ENCODE results near the gene TENM3.

TENM3 gene

DNA sequence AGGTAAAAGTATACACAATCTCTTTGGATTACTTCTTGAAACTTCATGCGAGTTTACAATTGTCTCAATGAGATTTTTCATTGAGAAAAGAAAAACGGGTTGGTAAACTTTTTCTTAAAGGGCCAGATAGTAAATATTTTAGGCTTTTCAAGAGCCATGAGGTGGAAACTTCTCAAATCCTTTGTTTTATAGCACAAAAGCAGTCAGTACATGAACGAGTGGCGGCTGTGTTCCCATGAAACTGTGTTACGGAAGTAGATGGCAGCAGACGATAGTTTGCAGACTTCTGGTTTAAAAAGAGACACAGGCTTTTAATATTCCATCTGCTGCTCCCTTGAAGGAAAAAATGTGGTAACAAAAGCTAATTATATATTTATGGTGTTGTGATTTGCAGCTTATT is 332.0 kb downstream of the TENM3 start:
- in situ Hi-C loops (cut with MboI; ENCODE audit: low sequenced_read_pairs) = no loop called here
- Histone ChIP-seq H3K36me3 (replicated peaks) (no peaks in the 10 kb centered on the region), H3K4me1 (peaks cover 46% of the 10 kb centered on the region), H3K27me3 (ENCODE audit: low read depth) (no peaks in the 10 kb centered on the region), H3K9me3 (no peaks in the 10 kb centered on the region), H3K4me3 (no peak overlapping the region)
- peak; percentile 51 to 52 for DNase-seq (ENCODE audit: low spot score in 2 of 2)

DNA sequence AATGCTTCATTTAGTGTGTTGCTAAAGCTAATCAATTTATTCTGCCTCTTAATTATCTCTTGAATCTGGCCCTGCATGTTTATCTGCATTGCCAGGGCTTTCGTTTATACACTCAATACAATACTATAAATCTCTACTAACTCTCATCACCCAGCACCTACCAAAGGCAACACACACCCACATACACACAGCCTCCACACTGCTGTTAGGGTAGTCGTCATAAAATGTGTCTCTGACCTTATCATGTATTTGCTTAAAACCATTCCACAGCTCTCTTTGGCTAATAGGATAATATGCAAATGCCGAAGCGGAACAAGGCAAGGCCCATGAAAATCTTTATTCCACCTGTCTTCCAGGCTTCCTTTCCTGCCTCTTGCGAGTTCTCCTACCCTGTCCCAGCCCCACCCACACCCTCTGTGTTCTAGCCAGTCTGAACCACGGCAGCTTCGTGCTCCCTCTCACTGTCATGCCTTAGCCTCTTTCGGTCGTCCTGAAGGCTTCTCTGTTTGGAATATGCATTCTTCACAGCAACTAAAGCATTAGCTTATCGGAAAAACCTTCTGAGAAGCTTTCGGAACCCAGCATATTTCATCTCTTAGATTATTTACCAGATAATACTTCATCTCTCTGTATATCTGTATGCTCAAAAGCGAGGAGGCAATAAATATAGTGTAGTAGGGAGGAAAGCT is 333.5 kb downstream of the TENM3 start:
- H3K9me3 ChIP-seq = no peaks in the 10 kb centered on the region
- DNase-seq (ENCODE audit: low spot score in 2 of 2) = peak in 1 of 2 experiments; percentile 53
- peaks cover 48% of the 10 kb centered on the region for H3K4me1 ChIP-seq
- H3K27me3 ChIP-seq (ENCODE audit: low read depth) = no peaks in the 10 kb centered on the region
- no peaks in the 10 kb centered on the region for H3K36me3 ChIP-seq (replicated peaks)
- no peak overlapping the region for H3K4me3 ChIP-seq
- in situ Hi-C loops (cut with MboI; ENCODE audit: low sequenced_read_pairs) = no loop called here

DNA sequence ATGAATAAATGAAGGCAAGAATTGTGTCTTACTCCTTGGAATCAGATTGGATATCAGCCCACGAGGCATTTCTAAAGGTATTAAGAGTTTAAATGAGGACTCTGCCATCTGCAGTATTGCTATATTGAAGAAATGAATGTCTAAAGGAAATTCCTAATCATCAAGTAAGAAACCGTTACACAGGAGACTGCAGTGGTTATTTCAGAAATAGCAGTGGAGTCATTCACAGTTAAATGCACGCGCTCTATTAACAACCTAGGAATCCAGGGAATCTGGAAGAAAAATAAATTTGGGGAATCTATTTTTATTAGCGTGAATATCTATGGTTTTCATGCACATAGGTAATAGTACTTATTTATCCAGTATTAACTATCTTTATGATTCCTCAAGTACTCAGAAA is 334.2 kb downstream of the TENM3 start:
- H3K27me3 ChIP-seq (ENCODE audit: low read depth) = no peaks in the 10 kb centered on the region
- in situ Hi-C loops (cut with MboI; ENCODE audit: low sequenced_read_pairs) = no loop called here
- DNase-seq (ENCODE audit: low spot score in 2 of 2) = no peak
- no peaks in the 10 kb centered on the region for H3K36me3 ChIP-seq (replicated peaks)
- no peak overlapping the region for H3K4me3 ChIP-seq
- H3K4me1 ChIP-seq = peaks cover 48% of the 10 kb centered on the region
- H3K9me3 ChIP-seq = no peaks in the 10 kb centered on the region

DNA sequence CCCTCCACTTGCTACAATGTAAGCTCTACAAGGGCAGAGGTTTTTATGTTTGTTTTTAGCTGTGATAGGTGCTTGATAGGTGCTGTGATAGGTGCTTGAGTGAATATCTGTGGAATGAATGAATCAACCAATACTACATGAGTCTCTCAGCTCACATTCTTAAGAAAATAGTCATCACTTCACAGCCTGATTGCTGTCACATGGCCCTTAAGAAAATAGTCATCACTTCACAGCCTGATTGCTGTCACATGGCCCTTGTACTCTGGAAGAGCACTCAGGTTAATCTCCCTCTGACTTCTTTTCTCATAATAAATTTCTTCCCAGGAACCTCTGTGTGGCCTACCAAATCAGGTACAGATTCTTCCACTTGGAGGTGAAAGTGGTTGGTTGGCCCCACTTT is 335.2 kb downstream of the TENM3 start:
- Histone ChIP-seq H3K4me1 (peaks cover 47% of the 10 kb centered on the region), H3K9me3 (no peaks in the 10 kb centered on the region), H3K4me3 (no peak overlapping the region), H3K36me3 (replicated peaks) (no peaks in the 10 kb centered on the region), H3K27me3 (ENCODE audit: low read depth) (no peaks in the 10 kb centered on the region)
- in situ Hi-C loops (cut with MboI; ENCODE audit: low sequenced_read_pairs) = no loop called here
- peak in 1 of 2 experiments; percentile 11 for DNase-seq (ENCODE audit: low spot score in 2 of 2)

DNA sequence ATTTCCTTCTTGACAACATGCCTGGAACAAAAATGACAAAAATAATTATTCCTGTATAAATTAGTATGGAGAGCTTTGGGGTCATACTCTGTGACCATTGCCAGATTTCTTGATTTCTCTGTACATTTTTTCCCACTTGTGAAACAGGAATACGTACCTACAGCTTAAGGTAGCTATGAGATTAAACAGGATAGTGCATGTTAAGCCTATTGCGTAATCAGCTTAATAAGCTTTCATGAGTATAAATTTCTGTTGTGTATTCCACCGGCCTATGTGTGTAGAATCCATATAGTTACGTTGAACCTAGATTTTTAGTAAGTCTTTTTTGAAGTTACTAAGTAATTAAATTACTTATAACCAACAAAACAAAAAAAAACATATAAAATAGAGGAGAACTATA is 339.0 kb downstream of the TENM3 start:
- in situ Hi-C loops (cut with MboI; ENCODE audit: low sequenced_read_pairs) = no loop called here
- H3K4me1 ChIP-seq = peaks cover 21% of the 10 kb centered on the region
- no peaks in the 10 kb centered on the region; the same call in 1 of the 2 replicates for H3K36me3 ChIP-seq (replicated peaks)
- H3K27me3 ChIP-seq (ENCODE audit: low read depth) = no peaks in the 10 kb centered on the region
- no peaks in the 10 kb centered on the region for H3K9me3 ChIP-seq
- DNase-seq (ENCODE audit: low spot score in 2 of 2) = no peak
- no peak overlapping the region for H3K4me3 ChIP-seq

DNA sequence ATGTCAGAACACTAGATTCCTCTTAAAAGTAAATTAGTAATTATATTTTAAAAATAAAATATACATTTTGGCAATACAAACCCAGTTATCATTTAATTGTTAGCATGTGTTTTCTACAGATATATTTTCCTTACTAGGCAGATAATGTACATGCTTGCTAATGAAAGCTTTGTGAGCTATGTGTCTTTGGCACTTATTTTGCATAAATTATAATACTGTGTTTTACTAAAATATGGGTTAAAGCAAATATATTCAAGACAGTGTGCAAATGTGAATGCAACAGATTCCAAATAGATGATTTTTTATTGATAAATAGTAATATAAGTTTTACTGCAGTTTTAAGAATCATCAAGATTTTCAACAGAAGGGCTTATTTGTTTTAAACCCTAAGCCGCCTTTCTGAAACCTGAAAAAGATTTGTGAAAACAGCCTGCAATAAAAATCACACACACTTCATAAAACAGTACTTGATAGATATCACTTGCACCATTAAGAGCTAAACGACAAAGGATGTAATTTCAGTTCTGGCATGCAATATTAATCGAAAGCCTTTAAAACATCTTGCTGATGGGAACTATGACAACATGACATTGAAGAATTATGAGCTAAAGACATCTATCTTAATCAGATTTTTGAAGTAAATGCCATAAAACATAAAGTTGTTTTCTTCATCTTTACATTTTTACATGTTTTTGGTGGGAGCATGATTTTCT is 340.7 kb downstream of the TENM3 start:
- Histone ChIP-seq H3K9me3 (0 out of 2 replicates have a peak, but pooled peaks cover 2% of the 10 kb centered on the region), H3K4me3 (no peak overlapping the region), H3K36me3 (replicated peaks) (no peaks in the 10 kb centered on the region; the same call in 1 of the 2 replicates), H3K4me1 (peaks cover 19% of the 10 kb centered on the region), H3K27me3 (ENCODE audit: low read depth) (no peaks in the 10 kb centered on the region)
- peak in 1 of 2 experiments; percentile 78 for DNase-seq (ENCODE audit: low spot score in 2 of 2)
- in situ Hi-C loops (cut with MboI; ENCODE audit: low sequenced_read_pairs) = no loop called here

DNA sequence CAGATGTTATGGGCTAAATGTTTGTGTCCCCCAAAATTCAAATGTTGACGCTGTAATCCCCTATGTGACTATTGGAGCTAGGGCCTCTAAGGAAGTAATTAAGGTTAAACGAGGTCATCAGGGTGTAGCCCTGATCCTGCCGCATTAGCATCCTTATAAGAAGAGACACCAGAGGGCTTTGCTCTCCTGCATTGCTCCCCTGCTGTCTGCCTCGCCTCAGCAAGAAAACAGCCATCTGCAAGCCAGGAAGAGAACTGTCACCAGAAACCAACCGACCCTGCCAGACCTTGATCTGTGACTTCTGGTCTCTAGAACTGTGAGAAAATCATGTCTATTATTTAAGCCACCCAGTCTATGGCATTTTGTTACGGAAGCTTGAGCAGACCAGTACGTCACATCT is 342.1 kb downstream of the TENM3 start:
- DNase-seq (ENCODE audit: low spot score in 2 of 2) = no peak
- Histone ChIP-seq H3K4me1 (peaks cover 12% of the 10 kb centered on the region), H3K27me3 (ENCODE audit: low read depth) (no peaks in the 10 kb centered on the region), H3K9me3 (peaks cover 2% of the 10 kb centered on the region; the same call in 1 of the 2 replicates), H3K4me3 (no peak overlapping the region), H3K36me3 (replicated peaks) (no peaks in the 10 kb centered on the region; the same call in 1 of the 2 replicates)
- in situ Hi-C loops (cut with MboI; ENCODE audit: low sequenced_read_pairs) = no loop called here

DNA sequence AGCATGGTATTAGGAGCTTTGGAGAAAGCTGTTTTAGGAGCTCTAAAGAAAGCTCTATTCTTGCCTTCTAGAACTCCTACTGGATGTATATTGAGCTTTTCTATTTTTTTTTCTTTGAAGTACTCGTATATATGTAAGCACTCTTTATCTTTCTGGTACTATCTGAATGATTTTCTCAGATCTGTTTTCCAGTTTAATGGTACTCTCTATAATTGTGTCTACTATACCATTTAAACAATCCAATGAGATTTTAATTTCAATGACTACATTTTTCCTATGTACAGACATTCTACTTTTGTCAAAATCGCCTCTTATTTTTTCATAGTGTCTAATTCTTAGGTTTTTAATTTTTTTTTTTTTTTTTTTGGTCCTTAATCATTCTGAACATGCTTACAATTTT is 345.9 kb downstream of the TENM3 start:
- Histone ChIP-seq H3K36me3 (replicated peaks) (no peaks in the 10 kb centered on the region; the same call in 1 of the 2 replicates), H3K4me3 (no peak overlapping the region), H3K4me1 (peaks cover 26% of the 10 kb centered on the region), H3K9me3 (peaks cover 2% of the 10 kb centered on the region; the same call in 1 of the 2 replicates), H3K27me3 (ENCODE audit: low read depth) (no peaks in the 10 kb centered on the region)
- in situ Hi-C loops (cut with MboI; ENCODE audit: low sequenced_read_pairs) = no loop called here
- DNase-seq (ENCODE audit: low spot score in 2 of 2) = no peak

DNA sequence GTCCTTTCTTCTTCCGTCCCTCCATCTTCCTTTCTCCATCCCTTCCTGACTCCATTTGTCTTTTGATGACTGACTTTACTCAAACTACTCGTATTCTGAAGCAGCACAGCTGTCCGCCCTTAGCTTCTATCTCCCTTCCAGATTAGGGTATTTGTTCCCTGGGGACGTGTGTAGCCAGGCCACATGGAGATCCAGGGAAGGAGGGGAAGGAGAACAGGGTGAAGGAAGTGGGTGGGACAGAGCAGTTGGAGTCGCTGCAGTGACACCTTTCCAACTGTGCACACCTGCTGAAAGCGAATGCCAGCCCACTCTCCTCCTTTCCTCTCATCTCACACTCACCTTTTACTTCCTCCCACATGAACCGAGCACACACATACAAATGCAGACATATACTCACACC is 350.2 kb downstream of the TENM3 start:
- Histone ChIP-seq H3K4me3 (no peak overlapping the region), H3K4me1 (peaks cover 26% of the 10 kb centered on the region), H3K36me3 (replicated peaks) (no peaks in the 10 kb centered on the region; the same call in 1 of the 2 replicates), H3K27me3 (ENCODE audit: low read depth) (no peaks in the 10 kb centered on the region), H3K9me3 (peaks cover 2% of the 10 kb centered on the region; the same call in 1 of the 2 replicates)
- in situ Hi-C loops (cut with MboI; ENCODE audit: low sequenced_read_pairs) = no loop called here
- no peak for DNase-seq (ENCODE audit: low spot score in 2 of 2)

DNA sequence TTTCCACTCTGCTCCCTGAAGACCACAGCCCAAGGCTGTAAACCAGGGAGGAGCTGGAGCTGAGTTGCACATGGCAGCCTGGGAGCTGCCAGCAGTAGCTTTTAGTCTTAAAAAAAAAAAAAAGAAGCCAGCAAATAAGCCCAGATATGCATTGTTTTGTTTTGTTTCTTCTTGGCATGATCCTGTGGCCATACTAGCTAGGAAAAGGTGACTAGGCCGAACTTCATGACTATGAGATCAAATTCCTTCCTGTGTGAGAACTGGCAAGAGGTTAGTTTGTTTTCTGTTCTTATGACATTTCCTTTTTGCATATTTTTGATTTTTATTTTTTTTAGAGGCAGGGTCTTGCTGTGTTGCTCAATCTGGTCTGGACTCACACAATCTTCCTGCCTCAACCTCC is 350.7 kb downstream of the TENM3 start:
- Histone ChIP-seq H3K9me3 (peaks cover under 1% of the 10 kb centered on the region; the same call in 1 of the 2 replicates), H3K27me3 (ENCODE audit: low read depth) (no peaks in the 10 kb centered on the region), H3K4me3 (no peak overlapping the region), H3K4me1 (peaks cover 26% of the 10 kb centered on the region), H3K36me3 (replicated peaks) (no peaks in the 10 kb centered on the region; the same call in 1 of the 2 replicates)
- in situ Hi-C loops (cut with MboI; ENCODE audit: low sequenced_read_pairs) = no loop called here
- no peak for DNase-seq (ENCODE audit: low spot score in 2 of 2)

DNA sequence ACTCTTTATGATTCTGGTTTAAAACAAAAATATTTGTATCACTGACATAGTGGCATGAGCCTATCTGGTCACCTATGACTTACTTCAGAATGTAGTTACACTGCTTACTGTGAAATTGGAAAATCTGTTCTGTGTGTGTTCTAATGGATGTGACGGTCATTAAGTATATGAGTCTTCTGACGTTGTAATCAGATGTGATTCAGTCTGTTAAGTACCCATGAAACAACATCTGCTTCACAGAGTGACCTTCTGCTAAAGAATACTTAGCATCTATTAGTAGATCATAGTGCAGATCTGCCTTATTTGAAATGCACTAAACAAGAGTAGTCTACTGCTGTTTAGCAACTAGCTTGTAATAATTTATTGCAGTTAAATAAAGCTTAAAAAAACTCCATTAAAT is 356.9 kb downstream of the TENM3 start:
- no peak overlapping the region for H3K4me3 ChIP-seq
- no peaks in the 10 kb centered on the region for H3K36me3 ChIP-seq (replicated peaks)
- DNase-seq (ENCODE audit: low spot score in 2 of 2) = no peak
- in situ Hi-C loops (cut with MboI; ENCODE audit: low sequenced_read_pairs) = no loop called here
- no peaks in the 10 kb centered on the region for H3K9me3 ChIP-seq
- no peaks in the 10 kb centered on the region for H3K27me3 ChIP-seq (ENCODE audit: low read depth)
- H3K4me1 ChIP-seq = peaks cover 4% of the 10 kb centered on the region; the same call in 1 of the 2 replicates

DNA sequence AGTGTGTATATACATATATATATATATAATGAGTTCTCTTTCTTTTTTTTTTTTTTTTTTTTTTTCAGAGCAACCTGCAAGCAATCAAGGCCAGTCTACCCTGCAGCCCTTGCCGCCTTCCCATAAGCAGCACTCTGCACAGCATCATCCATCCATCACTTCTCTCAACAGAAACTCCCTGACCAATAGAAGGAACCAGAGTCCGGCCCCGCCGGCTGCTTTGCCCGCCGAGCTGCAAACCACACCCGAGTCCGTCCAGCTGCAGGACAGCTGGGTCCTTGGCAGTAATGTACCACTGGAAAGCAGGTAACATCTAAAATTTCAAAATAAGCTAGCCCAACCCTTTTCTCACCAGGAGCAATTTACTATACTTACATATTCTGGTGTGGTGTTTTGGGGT is 357.7 kb downstream of the TENM3 start:
- no peaks in the 10 kb centered on the region for H3K36me3 ChIP-seq (replicated peaks)
- H3K4me1 ChIP-seq = peaks cover 4% of the 10 kb centered on the region; the same call in 1 of the 2 replicates
- no peaks in the 10 kb centered on the region for H3K27me3 ChIP-seq (ENCODE audit: low read depth)
- no peak for DNase-seq (ENCODE audit: low spot score in 2 of 2)
- no peak overlapping the region for H3K4me3 ChIP-seq
- in situ Hi-C loops (cut with MboI; ENCODE audit: low sequenced_read_pairs) = no loop called here
- no peaks in the 10 kb centered on the region for H3K9me3 ChIP-seq

DNA sequence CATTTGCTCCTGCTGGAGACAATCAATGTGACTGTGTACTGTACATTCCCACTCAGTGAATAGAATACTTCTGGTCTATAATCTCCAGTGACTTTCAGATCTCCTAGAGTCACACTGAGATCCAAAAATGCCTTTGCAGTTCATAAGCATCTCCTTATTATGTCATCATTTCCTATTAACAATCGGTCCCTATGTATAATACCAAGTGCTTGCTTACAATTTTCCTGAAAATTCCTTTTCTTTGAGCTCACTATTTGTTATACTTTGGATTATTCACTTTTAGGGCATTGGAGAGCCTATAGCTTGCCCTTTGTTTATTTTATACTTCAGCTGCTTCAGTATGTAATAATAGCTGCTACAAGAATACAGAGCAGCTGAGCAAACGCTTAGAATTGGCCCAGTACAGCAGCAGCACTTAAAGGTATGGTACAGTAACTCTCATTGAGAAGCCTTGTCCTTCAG is 361.0 kb downstream of the TENM3 start:
- Histone ChIP-seq H3K27me3 (ENCODE audit: low read depth) (no peaks in the 10 kb centered on the region), H3K4me1 (peaks cover 4% of the 10 kb centered on the region; the same call in 1 of the 2 replicates), H3K9me3 (no peaks in the 10 kb centered on the region), H3K36me3 (replicated peaks) (no peaks in the 10 kb centered on the region), H3K4me3 (no peak overlapping the region)
- in situ Hi-C loops (cut with MboI; ENCODE audit: low sequenced_read_pairs) = no loop called here
- no peak for DNase-seq (ENCODE audit: low spot score in 2 of 2)

DNA sequence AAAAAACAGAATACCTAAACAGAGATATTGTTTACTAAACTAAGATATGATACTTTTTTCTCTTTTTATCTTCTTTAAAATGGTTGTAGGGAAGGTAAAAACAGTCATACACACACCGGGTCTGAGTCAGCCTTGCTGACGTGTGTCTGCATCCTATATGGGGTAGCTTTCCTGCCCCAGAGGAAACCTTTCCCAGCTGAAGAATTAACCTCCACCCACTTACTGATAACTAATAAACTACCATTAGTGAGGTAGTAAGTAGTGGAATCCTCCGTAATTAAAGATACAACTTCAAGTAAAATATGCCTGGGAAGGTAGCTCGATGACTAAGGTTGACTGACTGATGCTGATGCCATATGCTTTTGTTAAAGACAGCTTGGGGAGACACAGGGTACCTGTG is 361.8 kb downstream of the TENM3 start:
- DNase-seq (ENCODE audit: low spot score in 2 of 2) = no peak
- in situ Hi-C loops (cut with MboI; ENCODE audit: low sequenced_read_pairs) = no loop called here
- H3K9me3 ChIP-seq = no peaks in the 10 kb centered on the region
- H3K4me3 ChIP-seq = no peak overlapping the region
- no peaks in the 10 kb centered on the region for H3K36me3 ChIP-seq (replicated peaks)
- H3K4me1 ChIP-seq = peaks cover 4% of the 10 kb centered on the region; the same call in 1 of the 2 replicates
- no peaks in the 10 kb centered on the region for H3K27me3 ChIP-seq (ENCODE audit: low read depth)
